ENCODE data around the gene TSSK6. TPM values are rescaled to one million over a fixed set of nuclear protein-coding genes. Genes with fewer than 3 reads are reported as not detected.

Gene TSSK6
- total RNA-seq, 2 experiments from 2014 or later = 3.8 to 4.4 TPM

DNA sequence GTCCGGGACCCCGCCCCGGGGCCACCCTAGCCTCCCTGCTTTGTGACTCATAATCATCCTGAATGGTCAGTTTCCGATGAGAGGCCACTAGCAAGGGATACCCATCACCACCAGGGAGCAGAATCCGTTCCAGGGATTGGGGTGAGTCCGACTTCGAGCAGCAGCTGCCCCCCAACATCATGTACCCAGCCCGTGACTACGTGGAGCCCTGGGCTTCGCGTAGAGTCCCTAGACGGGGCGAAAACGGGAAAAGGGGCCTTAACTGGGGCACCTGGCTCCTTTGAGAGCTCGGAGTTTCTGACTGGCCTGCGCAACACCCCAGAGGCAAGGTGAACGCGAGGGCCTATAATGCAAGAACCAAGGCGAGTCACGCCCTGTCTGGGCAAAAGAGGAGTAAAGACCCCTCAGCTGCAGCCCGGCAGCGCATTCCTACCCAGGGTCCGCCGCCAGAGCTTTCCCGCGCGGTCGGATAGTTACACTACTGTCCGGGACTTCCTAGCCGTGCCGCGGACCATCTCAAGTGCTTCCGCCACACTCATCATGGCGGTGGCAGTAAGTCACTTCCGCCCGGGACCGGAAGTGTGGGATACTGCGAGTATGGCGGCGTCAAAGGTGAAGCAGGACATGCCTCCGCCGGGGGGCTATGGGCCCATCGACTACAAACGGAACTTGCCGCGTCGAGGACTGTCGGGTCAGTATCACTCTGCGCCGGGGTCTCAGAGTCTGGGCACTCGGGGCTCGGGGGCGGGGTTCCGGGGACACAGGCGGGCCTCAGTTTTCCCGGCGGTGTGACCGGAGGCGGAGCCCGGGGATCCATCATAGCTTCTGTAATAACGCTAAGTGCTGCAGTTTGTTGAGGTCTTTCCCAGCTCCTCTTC, 533 bp upstream of the TSSK6 start, which contains the start of gene NDUFA13:
Gene NDUFA13, plus strand, starts transcription at position 584 of the 878 bp plus-strand sequence. Its CDS starts 14 bp downstream, at position 598.
- peak; percentile 95 for DNase-seq
- POLR2A ChIA-PET = interaction anchor here (0.6 to 1.7 kb wide), 6 partner anchors 12 to 232 kb away, joined by 3 to 7 read pairs (median 4); partner anchors contain the start of gene YJEFN3
- no peaks in the 10 kb centered on the region for H3K27me3 Mint-ChIP-seq
- H3K9me3 Mint-ChIP-seq (ENCODE audit: low read depth) = no peaks in the 10 kb centered on the region
- H3K4me1 Mint-ChIP-seq = peaks cover 25% of the 10 kb centered on the region
- intact Hi-C loops (cut with DNase I, micrococcal nuclease) = loop anchor here in 1 of 2 experiments (1.0 to 2.0 kb wide), 8 partner anchors 25 to 453 kb away; partner anchors contain the start of genes ATP13A1, BORCS8, GMIP and MAU2
- CTCF ChIA-PET = interaction anchor here (0.6 to 2.2 kb wide), 8 partner anchors 16 to 366 kb away, joined by 3 to 7 read pairs (median 4); no protein-coding TSS in a partner anchor
- peak within 1 kb of the TSS; percentile 92 for H3K27ac Mint-ChIP-seq
- peak; percentile 94 for ATAC-seq
- peaks cover 20% of the 10 kb centered on the region for H3K36me3 Mint-ChIP-seq (ENCODE audit: low read depth)
- peak within 1 kb of the TSS; percentile 83 for H3K4me3 Mint-ChIP-seq

- Mint-ChIP-seq H3K36me3 (ENCODE audit: low read depth) (peaks cover 5% of the 10 kb centered on the region), H3K27me3 (no peaks in the 10 kb centered on the region), H3K27ac (no peak overlapping the region), H3K9me3 (ENCODE audit: low read depth) (no peaks in the 10 kb centered on the region), H3K4me3 (peak overlapping the region; percentile 21), H3K4me1 (peaks cover 15% of the 10 kb centered on the region)
- POLR2A ChIA-PET = interaction anchor here (0.6 to 1.1 kb wide), 2 partner anchors 63 to 129 kb away, joined by 3 read pairs; no protein-coding TSS in a partner anchor
- ATAC-seq (no peak), DNase-seq (no peak)
- intact Hi-C loops (cut with DNase I, micrococcal nuclease) = no loop called here
- CTCF ChIA-PET = interaction anchor here (0.7 to 3.5 kb wide), 2 partner anchors 24 to 638 kb away, joined by 4 to 11 read pairs; no protein-coding TSS in a partner anchor
Observed at GRCh38 chr19:19514215-19514657, 1.1 kb downstream of the TSSK6 start.

- DNase-seq = no peak
- Mint-ChIP-seq H3K27me3 (no peaks in the 10 kb centered on the region), H3K27ac (no peak overlapping the region), H3K4me3 (no peak overlapping the region), H3K36me3 (ENCODE audit: low read depth) (peaks cover 3% of the 10 kb centered on the region), H3K9me3 (ENCODE audit: low read depth) (no peaks in the 10 kb centered on the region), H3K4me1 (peaks cover 12% of the 10 kb centered on the region)
- ChIA-PET POLR2A (interaction anchor here (0.6 to 1.1 kb wide), 3 partner anchors 62 to 191 kb away, joined by 3 to 4 read pairs (median 3); no protein-coding TSS in a partner anchor), CTCF (interaction anchor here (0.7 to 3.5 kb wide), 2 partner anchors 23 to 638 kb away, joined by 4 to 11 read pairs; no protein-coding TSS in a partner anchor)
- ATAC-seq = no peak
- intact Hi-C loops (cut with DNase I, micrococcal nuclease) = no loop called here
Observed at GRCh38 chr19:19513682-19514081, 1.7 kb downstream of the TSSK6 start.

DNA sequence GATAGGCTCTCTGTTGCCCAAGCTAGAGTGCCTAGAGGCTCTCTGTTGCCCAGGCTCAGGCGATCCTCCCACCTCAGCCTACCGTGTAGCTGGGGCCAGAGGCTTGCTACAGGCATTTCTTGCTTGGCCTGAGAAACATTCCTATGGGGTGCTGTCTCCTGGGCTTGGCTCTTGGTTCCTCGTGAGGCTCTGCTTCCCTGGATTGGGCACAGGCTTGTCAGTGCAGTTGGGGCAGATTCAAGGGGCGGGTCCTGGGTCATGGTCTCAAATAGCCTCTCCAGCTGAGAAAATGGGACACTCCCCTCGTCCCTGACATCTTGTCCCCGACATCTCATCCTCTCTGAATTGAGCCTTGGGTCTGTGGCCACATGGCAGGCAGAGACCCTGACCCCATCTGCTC, 4.9 kb downstream of the TSSK6 start:
- intact Hi-C loops (cut with DNase I, micrococcal nuclease) = no loop called here
- DNase-seq = no peak
- ChIA-PET POLR2A (no interaction called here), CTCF (interaction anchor here (0.7 to 1.6 kb wide), 3 partner anchors 31 to 109 kb away, joined by 3 to 4 read pairs (median 3); no protein-coding TSS in a partner anchor)
- H3K4me1 Mint-ChIP-seq = peaks cover 2% of the 10 kb centered on the region
- no peak for ATAC-seq
- no peak overlapping the region for H3K27ac Mint-ChIP-seq
- no peaks in the 10 kb centered on the region for H3K9me3 Mint-ChIP-seq (ENCODE audit: low read depth)
- H3K4me3 Mint-ChIP-seq = no peak overlapping the region
- no peaks in the 10 kb centered on the region for H3K27me3 Mint-ChIP-seq
- H3K36me3 Mint-ChIP-seq (ENCODE audit: low read depth) = peaks cover 14% of the 10 kb centered on the region

GRCh38 chr19:19508217-19508616, 7.1 kb downstream of the TSSK6 start:
- H3K27ac Mint-ChIP-seq = no peak overlapping the region
- intact Hi-C loops (cut with DNase I, micrococcal nuclease) = no loop called here

DNA sequence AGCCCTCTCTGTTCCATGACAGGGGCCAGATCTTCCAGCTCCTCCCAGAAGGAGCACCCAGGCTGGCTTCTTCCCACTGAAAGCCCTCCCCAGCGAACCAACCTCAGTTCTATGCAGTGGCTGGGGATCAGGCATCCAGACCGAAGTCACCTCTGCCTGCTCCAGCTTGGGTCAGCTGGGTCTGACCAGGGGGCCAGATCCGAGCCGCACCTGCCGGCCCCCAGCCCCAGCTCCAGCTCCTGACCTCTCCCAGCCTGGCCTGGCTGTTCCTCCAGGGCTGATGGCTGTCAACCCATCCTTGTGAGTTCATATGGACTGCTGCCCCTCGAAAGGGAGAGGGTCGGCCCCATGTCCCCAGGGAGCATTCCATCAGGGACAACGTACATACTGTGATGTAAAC, 8.0 kb downstream of the TSSK6 start:
- H3K27me3 Mint-ChIP-seq = no peaks in the 10 kb centered on the region
- CTCF ChIA-PET = no interaction called here

More at GRCh38 chr19:19508217-19508616, 7.1 kb downstream of the TSSK6 start:
- Mint-ChIP-seq H3K9me3 (ENCODE audit: low read depth) (no peaks in the 10 kb centered on the region), H3K4me1 (no peaks in the 10 kb centered on the region), H3K36me3 (ENCODE audit: low read depth) (peaks cover 15% of the 10 kb centered on the region), H3K27me3 (no peaks in the 10 kb centered on the region), H3K4me3 (no peak overlapping the region)
- DNase-seq (no peak), ATAC-seq (no peak)
- ChIA-PET CTCF (interaction anchor here (0.7 kb wide), 1 partner anchor 487 kb away, joined by 3 read pairs; no protein-coding TSS in a partner anchor), POLR2A (no interaction called here)

GRCh38 chr19:19506592-19506991, 8.8 kb downstream of the TSSK6 start:
- intact Hi-C loops (cut with DNase I, micrococcal nuclease) = no loop called here
- ATAC-seq = no peak
- H3K27ac Mint-ChIP-seq = peak overlapping the region; percentile 25
- H3K36me3 Mint-ChIP-seq (ENCODE audit: low read depth) = peaks cover 30% of the 10 kb centered on the region
- H3K4me1 Mint-ChIP-seq = no peaks in the 10 kb centered on the region
- ChIA-PET CTCF (interaction anchor here (0.6 kb wide), 1 partner anchor 90 kb away, joined by 3 read pairs; no protein-coding TSS in a partner anchor), POLR2A (no interaction called here)
- H3K4me3 Mint-ChIP-seq = no peak overlapping the region
- DNase-seq = no peak
- H3K9me3 Mint-ChIP-seq (ENCODE audit: low read depth) = no peaks in the 10 kb centered on the region
- H3K27me3 Mint-ChIP-seq = no peaks in the 10 kb centered on the region

More for the DNA sequence above, 8.0 kb downstream of the TSSK6 start:
- no peak for ATAC-seq
- intact Hi-C loops (cut with DNase I, micrococcal nuclease) = no loop called here
- no peak for DNase-seq
- POLR2A ChIA-PET = no interaction called here
- Mint-ChIP-seq H3K4me1 (no peaks in the 10 kb centered on the region), H3K36me3 (ENCODE audit: low read depth) (peaks cover 23% of the 10 kb centered on the region), H3K9me3 (ENCODE audit: low read depth) (no peaks in the 10 kb centered on the region), H3K27ac (no peak overlapping the region), H3K4me3 (no peak overlapping the region)

DNA sequence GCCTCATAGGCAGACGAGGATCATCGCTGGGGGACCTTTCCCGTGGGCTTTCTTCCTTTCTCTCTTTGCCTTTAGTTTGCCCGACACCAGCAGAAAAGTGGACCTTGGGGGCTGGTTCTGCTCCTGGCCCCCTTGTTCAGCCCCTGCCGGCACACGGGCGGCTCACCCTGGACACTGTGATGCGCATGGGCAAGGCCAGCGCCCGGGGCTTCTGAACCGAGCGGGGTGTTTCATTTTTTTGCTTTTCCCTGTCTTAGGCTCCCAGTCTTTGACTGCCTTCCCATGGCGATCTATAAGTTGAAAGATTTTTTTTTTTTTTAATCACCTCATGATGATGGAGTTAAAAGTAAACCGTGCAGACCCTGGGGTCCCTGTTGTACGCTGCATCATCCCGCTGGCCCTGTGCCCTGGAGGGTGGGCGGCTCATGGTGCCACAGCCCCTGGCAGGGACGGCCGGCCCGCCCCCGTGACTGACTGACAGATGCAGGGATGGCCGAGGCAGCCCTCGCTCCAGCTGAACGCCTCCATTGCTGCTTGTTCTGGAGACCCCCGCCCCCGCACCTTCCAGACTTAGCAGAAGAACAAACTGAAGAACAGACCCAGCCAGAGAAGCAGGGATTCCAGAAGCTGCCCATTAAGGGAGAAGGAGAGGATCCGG, 9.6 kb downstream of the TSSK6 start:
- H3K36me3 Mint-ChIP-seq (ENCODE audit: low read depth) = peaks cover 35% of the 10 kb centered on the region

DNA sequence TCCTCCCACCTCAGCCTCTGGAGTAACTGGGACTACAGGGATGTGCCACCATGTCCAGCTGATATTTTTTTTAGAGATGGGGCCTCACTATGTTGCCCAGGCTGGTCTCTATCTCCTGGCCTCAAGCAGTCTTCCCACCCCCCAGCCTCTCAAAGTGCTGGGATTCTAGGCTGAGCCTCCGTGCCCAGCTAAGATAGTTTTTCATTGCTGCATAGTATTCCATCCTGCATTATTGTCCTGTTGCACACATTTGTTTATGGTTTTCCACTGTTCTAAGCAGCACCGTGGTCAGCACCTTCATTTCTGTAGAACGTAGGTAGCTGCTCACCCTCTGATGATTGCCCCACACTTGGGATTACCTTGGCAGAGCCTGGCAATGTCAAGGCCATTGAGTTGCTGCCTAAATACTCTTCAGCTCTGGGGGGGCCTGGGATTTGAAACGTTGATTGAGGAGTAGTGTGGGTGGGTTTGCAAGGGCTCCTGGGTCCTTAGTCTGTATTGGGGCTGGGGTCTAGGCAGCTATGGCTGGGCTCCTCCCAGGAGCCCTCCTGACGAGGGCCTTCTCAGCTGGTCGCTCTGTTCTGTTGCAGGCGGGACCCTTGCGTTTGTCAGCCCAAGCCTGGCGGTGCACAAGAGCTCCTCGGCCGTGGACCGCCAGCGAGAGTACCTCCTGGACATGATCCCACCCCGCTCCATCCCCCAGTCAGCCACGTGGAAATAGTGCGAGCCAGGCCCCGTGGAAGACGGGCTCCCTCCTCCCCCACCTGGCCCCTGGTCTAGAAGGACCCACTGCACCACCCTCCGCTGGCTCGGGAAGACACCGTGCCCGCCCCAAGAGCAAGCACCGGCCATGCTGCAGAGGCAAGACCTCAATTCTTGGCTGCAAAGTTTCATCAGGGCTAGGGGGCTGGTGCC, 10.3 kb downstream of the TSSK6 start:
- CTCF ChIA-PET = interaction anchor here (2.1 kb wide), 1 partner anchor 14 kb away, joined by 7 read pairs; no protein-coding TSS in a partner anchor
- Mint-ChIP-seq H3K27me3 (no peaks in the 10 kb centered on the region), H3K27ac (no peak overlapping the region), H3K4me3 (no peak overlapping the region), H3K4me1 (no peaks in the 10 kb centered on the region), H3K36me3 (ENCODE audit: low read depth) (peaks cover 37% of the 10 kb centered on the region), H3K9me3 (ENCODE audit: low read depth) (no peaks in the 10 kb centered on the region)
- DNase-seq = no peak
- POLR2A ChIA-PET = no interaction called here
- no peak for ATAC-seq
- intact Hi-C loops (cut with DNase I, micrococcal nuclease) = no loop called here

More for the DNA sequence above, 9.6 kb downstream of the TSSK6 start:
- no peak for ATAC-seq
- no peaks in the 10 kb centered on the region for H3K27me3 Mint-ChIP-seq
- DNase-seq = no peak
- H3K27ac Mint-ChIP-seq = no peak overlapping the region
- H3K9me3 Mint-ChIP-seq (ENCODE audit: low read depth) = no peaks in the 10 kb centered on the region
- CTCF ChIA-PET = no interaction called here
- H3K4me3 Mint-ChIP-seq = no peak overlapping the region
- no peaks in the 10 kb centered on the region for H3K4me1 Mint-ChIP-seq
- POLR2A ChIA-PET = no interaction called here
- intact Hi-C loops (cut with DNase I, micrococcal nuclease) = no loop called here

DNA sequence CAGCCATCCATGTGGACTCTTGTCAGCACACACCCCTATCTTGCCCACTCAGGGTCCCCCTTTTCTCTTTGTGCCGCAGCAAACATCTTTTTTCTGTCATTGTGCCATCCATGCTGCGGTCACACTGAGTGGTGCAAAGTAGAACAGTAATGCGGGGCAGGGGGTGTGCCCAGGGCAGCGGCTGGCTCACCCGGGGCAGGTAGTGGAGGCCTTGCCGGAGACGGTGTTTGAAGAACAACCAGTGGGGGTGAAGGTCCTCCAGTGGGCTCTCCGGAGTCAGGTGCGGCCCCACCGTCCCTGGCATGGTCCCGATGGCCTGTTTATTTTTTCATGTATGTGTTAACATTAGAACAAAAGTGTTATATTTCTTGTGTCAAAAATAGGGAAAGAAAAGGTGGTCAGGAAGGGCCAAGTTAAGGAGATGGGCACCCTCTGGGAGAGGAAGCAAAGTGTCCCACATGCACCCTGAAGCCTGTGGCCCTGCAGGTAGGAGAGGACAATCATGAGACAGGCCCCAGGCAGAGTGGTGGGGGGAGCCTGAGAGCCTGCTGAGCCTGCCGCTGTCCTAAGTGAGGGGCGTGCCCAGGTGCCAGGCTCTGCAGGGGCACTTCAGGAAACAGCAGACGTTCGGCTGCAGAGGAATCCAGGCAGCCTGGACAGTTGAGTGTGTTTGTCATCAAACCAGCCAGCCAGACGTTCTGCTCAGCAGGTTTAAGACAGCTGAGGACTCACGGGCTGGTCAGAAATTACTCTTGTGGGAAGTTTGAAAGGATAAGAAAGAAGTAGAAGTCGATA, 12.3 kb downstream of the TSSK6 start:
- ATAC-seq (no peak), DNase-seq (no peak)
- no peaks in the 10 kb centered on the region for H3K27me3 Mint-ChIP-seq
- H3K9me3 Mint-ChIP-seq (ENCODE audit: low read depth) = no peaks in the 10 kb centered on the region
- peaks cover 41% of the 10 kb centered on the region for H3K36me3 Mint-ChIP-seq (ENCODE audit: low read depth)
- no peak overlapping the region for H3K4me3 Mint-ChIP-seq
- H3K27ac Mint-ChIP-seq = peak overlapping the region; percentile 20
- POLR2A ChIA-PET = no interaction called here
- CTCF ChIA-PET = interaction anchor here (2.1 kb wide), 1 partner anchor 12 kb away, joined by 7 read pairs; no protein-coding TSS in a partner anchor
- intact Hi-C loops (cut with DNase I, micrococcal nuclease) = no loop called here
- H3K4me1 Mint-ChIP-seq = no peaks in the 10 kb centered on the region
